K562 (cell line): Measurements from ENCODE around the gene PRICKLE3. TPM values are rescaled to one million over a fixed set of nuclear protein-coding genes. Genes with fewer than 3 reads are reported as not detected.

ENCODE experiments used
- ATF3 ChIP-seq, 2 experiments: fragments of 450-650 bp in 1 of 2; sonication (generic) in 1 of 2; formaldehyde crosslinking in 1 of 2; IDR thresholded peaks in 1 of 2; conservative IDR thresholded peaks in 1 of 2; 2 replicates each; pipeline versions ENCODE4 v1.6.1 to v1.8.1; 2016 to 2023; ENCODE audit warnings: mild to moderate bottlenecking in 2 of 2, moderate library complexity in 2 of 2, inconsistent platforms in 1 of 2, missing genetic modification reagents in 1 of 2
- CHD1 ChIP-seq: fragments of 200-600 bp; sonication (generic); IDR thresholded peaks from one replicate; pipeline ENCODE4 v1.6.1; 2012; ENCODE audit warnings: mild to moderate bottlenecking, moderate library complexity, low read length, inconsistent platforms
- CREB1 ChIP-seq, 2 experiments: sonication (generic) in 1 of 2; formaldehyde crosslinking in 1 of 2; IDR thresholded peaks; 2 replicates each; pipeline versions ENCODE4 v1.6.1 to v1.8.0; 2012 to 2022; ENCODE audit warnings: inconsistent platforms in 1 of 2, mild to moderate bottlenecking in 1 of 2, missing genetic modification reagents in 1 of 2, moderate library complexity in 1 of 2
- HOXB6 ChIP-seq: fragments of 250-450 bp; sonication (Bioruptor Pico); IDR thresholded peaks from 2 replicates; pipeline ENCODE4 v1.5.1; 2022; ENCODE audit warnings: mild to moderate bottlenecking, borderline replicate concordance
- IFI16 ChIP-seq: fragments of 250-450 bp; sonication (Bioruptor Pico); IDR thresholded peaks from 2 replicates; pipeline ENCODE4 v2.1.2; 2022; ENCODE audit warnings: mild to moderate bottlenecking, inconsistent platforms
- KLF16 ChIP-seq: IDR thresholded peaks from 2 replicates; pipeline ENCODE4 v1.6.1; 2016; ENCODE audit warnings: antibody characterized with exemption
- NR4A1 ChIP-seq, 2 experiments: fragments of 250-450 bp in 1 of 2; fragments of 450-650 bp in 1 of 2; sonication (Bioruptor Pico) in 1 of 2; IDR thresholded peaks; 2 replicates each; pipeline versions ENCODE4 v1.4.0 to v1.6.1; 2016 to 2020; ENCODE audit warnings: mild to moderate bottlenecking in 2 of 2, missing compliant biosample characterization in 1 of 2, missing genetic modification characterization in 1 of 2, moderate library complexity in 1 of 2
- PURB ChIP-seq: sonication (generic); formaldehyde crosslinking; IDR thresholded peaks from 2 replicates; pipeline ENCODE4 v1.9.0; 2021; ENCODE audit warnings: low read depth, mild to moderate bottlenecking, missing genetic modification reagents
- RFX7 ChIP-seq: fragments of 250-450 bp; sonication (Bioruptor Pico); IDR thresholded peaks from 2 replicates; pipeline ENCODE4 v1.5.1; 2021; ENCODE audit warnings: mild to moderate bottlenecking
- SIRT6 ChIP-seq: IDR thresholded peaks from one replicate; pipeline ENCODE4 v1.6.1; 2012; ENCODE audit warnings: low read depth, mild to moderate bottlenecking, control low read depth, inconsistent platforms, low read length, moderate library complexity
- STAT5A ChIP-seq: IDR thresholded peaks from 2 replicates; pipeline ENCODE4 v1.6.1; 2012; ENCODE audit warnings: low read length, inconsistent platforms, borderline replicate concordance
- TCFL5 ChIP-seq: fragments of 250-450 bp; sonication (Bioruptor Pico); conservative IDR thresholded peaks from 2 replicates; pipeline ENCODE4 v1.6.1; 2021; ENCODE audit warnings: mild to moderate bottlenecking, moderate library complexity, matching md5 sums
- ZBTB11 ChIP-seq, 3 experiments: fragments of 200-800 bp in 1 of 3; fragments of 250-450 bp in 1 of 3; fragments of 450-650 bp in 1 of 3; sonication (Bioruptor Pico) in 1 of 3; sonication (Bioruptor generic) in 1 of 3; formaldehyde crosslinking in 1 of 3; IDR thresholded peaks; 2 replicates each; pipeline versions ENCODE4 v1.6.1 to v1.8.0; 2016 to 2022; ENCODE audit warnings: mild to moderate bottlenecking in 2 of 3, missing genetic modification characterization in 2 of 3, missing compliant biosample characterization in 1 of 3, moderate library complexity in 1 of 3
- ZNF316 ChIP-seq: fragments of 450-650 bp; IDR thresholded peaks from 2 replicates; pipeline ENCODE4 v1.6.1; 2016
- polyA plus RNA-seq, 8 experiments: library from polyadenylated mRNA; depleted of rRNA in 4 of 8; stranded (reverse) in 5 of 8; unstranded in 3 of 8; fragments of >200 nt; fragmentation: Nextera tagmentation in 2 of 8; fragmentation: Illumina TruSeq in 1 of 8; extraction: Ambion mirVana in 2 of 8; extraction: Trizol in 1 of 8; gene quantifications; 2 replicates each; pipeline versions ENCODE4 v1.2.1 to v1.2.3, GENCODE V29; 2011 to 2014; ENCODE audit warnings: inconsistent platforms in 1 of 8, missing spikeins in 1 of 8
- total RNA-seq, 7 experiments: library from RNA; depleted of rRNA in 6 of 7; stranded (reverse); fragments of >200 nt in 6 of 7; fragmentation: Illumina TruSeq in 2 of 7; extraction: Trizol in 2 of 7; gene quantifications; 2 replicates each; pipeline versions ENCODE4 v1.2.1 to v1.2.3, GENCODE V29; 2011 to 2021; ENCODE audit warnings: low replicate concordance in 1 of 7
- TF ChIP-seq, protein P1 (sequence below): fragments of 450-650 bp; IDR thresholded peaks from 2 replicates; pipeline ENCODE4 v1.7.1; 2018; ENCODE audit warnings: mild to moderate bottlenecking, low read depth; ENCODE audit not compliant: partially characterized antibody
- TF ChIP-seq, protein P2 (sequence below): fragments of 250-450 bp; sonication (Bioruptor Pico); IDR thresholded peaks from 2 replicates; pipeline ENCODE4 v1.5.0; 2021

PRICKLE3 gene
- total and polyA plus RNA-seq, 9 of the 15 experiments (the other 6 are each of a cell fraction or from before 2014, with no cell fraction given) = 1.1 to 44.3 (median 14.0) TPM

DNA sequence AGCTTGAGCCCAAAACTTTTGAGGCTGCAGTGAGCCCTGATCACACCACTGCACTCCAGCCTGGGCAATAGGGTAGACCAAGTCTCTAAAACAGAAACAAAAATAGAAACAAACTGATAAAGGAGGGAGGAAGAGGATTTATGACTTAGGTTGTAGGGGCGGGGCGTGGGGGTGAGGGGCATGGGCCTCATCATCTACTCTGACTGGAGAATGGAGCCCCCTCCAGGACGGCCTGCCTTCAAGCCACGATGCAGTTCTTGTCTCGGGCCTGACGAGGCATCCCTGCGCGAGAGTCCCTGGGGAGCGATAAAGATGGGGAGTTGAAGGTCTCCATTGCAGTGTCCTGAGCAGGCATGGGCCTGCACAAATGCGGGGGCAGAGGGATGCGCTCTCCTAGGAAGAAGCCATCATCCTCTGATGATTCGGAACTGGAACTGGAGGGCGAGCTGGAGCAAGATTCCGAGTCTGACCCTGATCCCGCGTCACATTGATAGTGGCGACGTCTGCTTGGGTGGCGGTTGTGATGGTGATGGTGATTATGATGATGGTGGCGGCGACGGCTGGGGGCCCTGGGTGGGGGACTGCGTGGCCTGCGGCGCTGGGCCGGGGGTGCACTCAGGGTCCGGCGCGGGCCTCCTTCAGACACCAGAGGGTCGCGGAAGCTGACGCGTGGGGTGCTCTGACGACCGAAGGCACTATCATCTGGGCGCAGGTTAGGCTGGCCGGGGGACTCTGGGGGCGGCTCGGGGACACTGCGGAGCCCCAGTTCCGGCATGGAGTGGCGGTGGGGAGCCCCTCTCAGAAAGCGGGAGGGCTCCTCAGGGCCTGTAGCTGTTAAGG lies 10.5 kb downstream of the PRICKLE3 start (continued):
- TF ChIP-seq, protein P1, sequence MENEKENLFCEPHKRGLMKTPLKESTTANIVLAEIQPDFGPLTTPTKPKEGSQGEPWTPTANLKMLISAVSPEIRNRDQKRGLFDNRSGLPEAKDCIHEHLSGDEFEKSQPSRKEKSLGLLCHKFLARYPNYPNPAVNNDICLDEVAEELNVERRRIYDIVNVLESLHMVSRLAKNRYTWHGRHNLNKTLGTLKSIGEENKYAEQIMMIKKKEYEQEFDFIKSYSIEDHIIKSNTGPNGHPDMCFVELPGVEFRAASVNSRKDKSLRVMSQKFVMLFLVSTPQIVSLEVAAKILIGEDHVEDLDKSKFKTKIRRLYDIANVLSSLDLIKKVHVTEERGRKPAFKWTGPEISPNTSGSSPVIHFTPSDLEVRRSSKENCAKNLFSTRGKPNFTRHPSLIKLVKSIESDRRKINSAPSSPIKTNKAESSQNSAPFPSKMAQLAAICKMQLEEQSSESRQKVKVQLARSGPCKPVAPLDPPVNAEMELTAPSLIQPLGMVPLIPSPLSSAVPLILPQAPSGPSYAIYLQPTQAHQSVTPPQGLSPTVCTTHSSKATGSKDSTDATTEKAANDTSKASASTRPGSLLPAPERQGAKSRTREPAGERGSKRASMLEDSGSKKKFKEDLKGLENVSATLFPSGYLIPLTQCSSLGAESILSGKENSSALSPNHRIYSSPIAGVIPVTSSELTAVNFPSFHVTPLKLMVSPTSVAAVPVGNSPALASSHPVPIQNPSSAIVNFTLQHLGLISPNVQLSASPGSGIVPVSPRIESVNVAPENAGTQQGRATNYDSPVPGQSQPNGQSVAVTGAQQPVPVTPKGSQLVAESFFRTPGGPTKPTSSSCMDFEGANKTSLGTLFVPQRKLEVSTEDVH = no peak
- no peak for TF ChIP-seq ZNF316
- no peak for TF ChIP-seq CHD1
- no peak for TF ChIP-seq PURB (CRISPR knock-in tag)
- TF ChIP-seq IFI16 (CRISPR knock-in tag) = no peak
- TF ChIP-seq NR4A1 (CRISPR knock-in tag; IDR thresholded peaks at IDR 0.05) = no peak
- TF ChIP-seq NR4A1 (tag; IDR thresholded peaks at IDR 0.05) = no peak
- TF ChIP-seq RFX7 (CRISPR knock-in tag) = no peak
- no peak for TF ChIP-seq TCFL5 (CRISPR knock-in tag)
- TF ChIP-seq HOXB6 = no peak
- TF ChIP-seq STAT5A = no peak
- TF ChIP-seq, protein P2, sequence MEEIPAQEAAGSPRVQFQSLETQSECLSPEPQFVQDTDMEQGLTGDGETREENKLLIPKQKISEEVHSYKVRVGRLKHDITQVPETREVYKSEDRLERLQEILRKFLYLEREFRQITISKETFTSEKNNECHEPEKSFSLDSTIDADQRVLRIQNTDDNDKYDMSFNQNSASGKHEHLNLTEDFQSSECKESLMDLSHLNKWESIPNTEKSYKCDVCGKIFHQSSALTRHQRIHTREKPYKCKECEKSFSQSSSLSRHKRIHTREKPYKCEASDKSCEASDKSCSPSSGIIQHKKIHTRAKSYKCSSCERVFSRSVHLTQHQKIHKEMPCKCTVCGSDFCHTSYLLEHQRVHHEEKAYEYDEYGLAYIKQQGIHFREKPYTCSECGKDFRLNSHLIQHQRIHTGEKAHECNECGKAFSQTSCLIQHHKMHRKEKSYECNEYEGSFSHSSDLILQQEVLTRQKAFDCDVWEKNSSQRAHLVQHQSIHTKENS (CRISPR knock-in tag) = no peak
- TF ChIP-seq ATF3 (IDR thresholded peaks at IDR 0.05) = no peak
- TF ChIP-seq ATF3 (CRISPR knock-in tag; conservative IDR thresholded peaks at IDR 0.05) = no peak
- TF ChIP-seq SIRT6 = no peak
- no peak; the same call in 1 of the 2 replicates for TF ChIP-seq CREB1 (IDR thresholded peaks at IDR 0.05)
- TF ChIP-seq CREB1 (CRISPR knock-in tag; IDR thresholded peaks at IDR 0.05) = no peak
- TF ChIP-seq ZBTB11 (CRISPR knock-in tag; IDR thresholded peaks at IDR 0.05) = no peak
- no peak for TF ChIP-seq KLF16
